ENCODE data around the gene F3.

GRCh38 chr1:94512816-94513215 lies 28.7 kb downstream of the F3 start:
- TF ChIP-seq POLR2AphosphoS5 (IDR thresholded peaks at IDR 0.05) = no peak
- no peak for TF ChIP-seq POLR2A (IDR thresholded peaks at IDR 0.05)
